HCT116 (cell line): ENCODE results near the gene DIS3L2.

Experiments
- CEBPB ChIP-seq: IDR thresholded peaks from 2 replicates; pipeline ENCODE4 v1.6.1; 2012; ENCODE audit warnings: low read depth
- CTCF ChIP-seq, 3 experiments: fragments of 200-600 bp in 1 of 3; sonication (generic) in 1 of 3; IDR thresholded peaks in 2 of 3; conservative IDR thresholded peaks in 1 of 3; 2 replicates each; pipeline ENCODE4 v1.5.1; 2012 to 2017; ENCODE audit warnings: low read depth in 2 of 3, low read length in 2 of 3, antibody characterized with exemption in 1 of 3, borderline replicate concordance in 1 of 3, control low read depth in 1 of 3, mild to moderate bottlenecking in 1 of 3, mixed read lengths in 1 of 3, mixed run types in 1 of 3, moderate library complexity in 1 of 3; ENCODE audit not compliant: insufficient read depth in 1 of 3
- EGR1 ChIP-seq: IDR thresholded peaks from 2 replicates; pipeline ENCODE4 v1.6.1; 2012; ENCODE audit warnings: low read depth
- EZH2 ChIP-seq: fragments of 200-600 bp; sonication (generic); IDR thresholded peaks from 2 replicates; pipeline ENCODE4 v1.6.1; 2017; ENCODE audit warnings: antibody characterized with exemption, mixed run types
- EZH2phosphoT487 ChIP-seq: fragments of 200-600 bp; IDR thresholded peaks from 2 replicates; pipeline ENCODE4 v1.6.1; 2018; ENCODE audit warnings: antibody characterized with exemption, borderline replicate concordance
- MAX ChIP-seq: IDR thresholded peaks from 2 replicates; pipeline ENCODE4 v1.6.1; 2012
- POLR2A ChIP-seq: IDR thresholded peaks from 2 replicates; pipeline ENCODE4 v1.7.0; 2011; ENCODE audit warnings: borderline replicate concordance; ENCODE audit not compliant: insufficient read depth, insufficient read length; ENCODE audit errors: extremely low read depth
- POLR2AphosphoS5 ChIP-seq: IDR thresholded peaks from 2 replicates; pipeline ENCODE4 v1.6.1; 2011; ENCODE audit warnings: mild to moderate bottlenecking, low read depth, low read length, moderate library complexity
- RAD21 ChIP-seq: IDR thresholded peaks from 2 replicates; pipeline ENCODE4 v1.6.1; 2012; ENCODE audit warnings: low read depth, mild to moderate bottlenecking
- REST ChIP-seq: IDR thresholded peaks from 2 replicates; pipeline ENCODE4 v1.6.1; 2012; ENCODE audit warnings: low read depth
- SRF ChIP-seq: IDR thresholded peaks from 2 replicates; pipeline ENCODE4 v1.6.1; 2012; ENCODE audit warnings: low read depth
- YY1 ChIP-seq: IDR thresholded peaks from 2 replicates; pipeline ENCODE4 v1.6.1; 2011; ENCODE audit warnings: low read length, low read depth, moderate library complexity, mild to moderate bottlenecking; ENCODE audit not compliant: insufficient replicate concordance; ENCODE audit errors: extremely low read depth
- ZNF274 ChIP-seq: fragments of 200-500 bp; sonication (Bioruptor generic); IDR thresholded peaks from 2 replicates; pipeline ENCODE4 v1.6.1; 2014; ENCODE audit warnings: mild to moderate bottlenecking, low read depth, low read length, inconsistent platforms

GRCh38 chr2:232238596-232238995 lies 277.1 kb downstream of the DIS3L2 start:
- TF ChIP-seq POLR2A (no peak), RAD21 (no peak), EZH2 (no peak), CTCF (IDR thresholded peaks at IDR 0.05 in 2 of 3, conservative IDR thresholded peaks at IDR 0.05 in 1 of 3; ENCODE audit: borderline replicate concordance in 1 of 3, insufficient read depth in 1 of 3, low read depth in 2 of 3, low read length in 2 of 3) (no peak), SRF (no peak), CEBPB (no peak), POLR2AphosphoS5 (no peak), ZNF274 (no peak), EZH2phosphoT487 (no peak), YY1 (no peak), EGR1 (no peak), REST (no peak), MAX (no peak)
